Ectodermal cell (in vitro differentiated cells): ENCODE measurements around the gene ZNF407.
"Not testable (repeated sequence)": the region's sequence is repeated elsewhere in the genome, so short reads cannot be mapped to it uniquely, and the experiment has no call there.

Experiments
- H3K27ac ChIP-seq: 2 replicates; pipeline ENCODE4 v1.7.0; 2013; ENCODE audit warnings: mild to moderate bottlenecking, low read depth, low read length; ENCODE audit not compliant: insufficient read depth, poor library complexity, severe bottlenecking
- H3K27me3 ChIP-seq: 2 replicates; pipeline ENCODE4 v1.7.0; 2013; ENCODE audit warnings: mild to moderate bottlenecking, low read length; ENCODE audit not compliant: insufficient read depth, control insufficient read depth, poor library complexity, severe bottlenecking
- H3K36me3 ChIP-seq: one replicate; pipeline ENCODE4 v1.7.0; 2013; ENCODE audit warnings: low read length; ENCODE audit not compliant: control insufficient read depth, insufficient read depth
- H3K4me1 ChIP-seq: one replicate; pipeline ENCODE4 v1.7.0; 2013; ENCODE audit warnings: low read length; ENCODE audit not compliant: control insufficient read depth, insufficient read depth
- H3K4me3 ChIP-seq: 2 replicates; pipeline ENCODE4 v1.7.0; 2013; ENCODE audit warnings: low read depth, low read length, control low read depth; ENCODE audit not compliant: insufficient read depth
- H3K9me3 ChIP-seq: 2 replicates; pipeline ENCODE4 v1.7.0; 2013; ENCODE audit warnings: mild to moderate bottlenecking, low read length, moderate library complexity; ENCODE audit not compliant: control insufficient read depth
- WGBS, 2 experiments: methylation state at CpG; one replicate each; pipeline ENCODE4 v1.1.7; 2013; ENCODE audit warnings: missing lambda C conversion rate in 2 of 2; 5-methylcytosine and 5-hydroxymethylcytosine counted together

The ZNF407 gene

GRCh38 chr18:75087119-75088020 is 489.7 kb downstream of the ZNF407 start:
- no peaks in the 10 kb centered on the region for H3K27me3 ChIP-seq
- WGBS, 2 experiments = 96% methylated on average over 43 of the region's 43 CpGs
- no peak overlapping the region for H3K27ac ChIP-seq
- no peaks in the 10 kb centered on the region for H3K9me3 ChIP-seq
- no peaks in the 10 kb centered on the region for H3K36me3 ChIP-seq
- no peak overlapping the region for H3K4me3 ChIP-seq
- no peaks in the 10 kb centered on the region for H3K4me1 ChIP-seq

GRCh38 chr18:75088021-75088506 is 490.4 kb downstream of the ZNF407 start:
- Histone ChIP-seq H3K4me3 (no peak overlapping the region), H3K27ac (no peak overlapping the region), H3K9me3 (no peaks in the 10 kb centered on the region), H3K4me1 (no peaks in the 10 kb centered on the region), H3K27me3 (no peaks in the 10 kb centered on the region), H3K36me3 (no peaks in the 10 kb centered on the region)
- WGBS, 2 experiments = 89 to 97% methylated on average over 5 to 6 of the region's 8 CpGs

- 94 to 96% methylated on average over 20 of the region's 20 CpGs for WGBS, 2 experiments
- H3K27me3 ChIP-seq = no peaks in the 10 kb centered on the region
- H3K4me1 ChIP-seq = no peaks in the 10 kb centered on the region
- no peaks in the 10 kb centered on the region for H3K36me3 ChIP-seq
- H3K9me3 ChIP-seq = no peaks in the 10 kb centered on the region
- no peak overlapping the region for H3K27ac ChIP-seq
- H3K4me3 ChIP-seq = no peak overlapping the region
Observed at GRCh38 chr18:75088622-75089211, 491.0 kb downstream of the ZNF407 start.

GRCh38 chr18:75089748-75090327 is 492.2 kb downstream of the ZNF407 start:
- Histone ChIP-seq H3K4me1 (no peaks in the 10 kb centered on the region), H3K36me3 (no peaks in the 10 kb centered on the region), H3K9me3 (no peaks in the 10 kb centered on the region), H3K27me3 (no peaks in the 10 kb centered on the region), H3K4me3 (no peak overlapping the region), H3K27ac (no peak overlapping the region)
- WGBS, 2 experiments = 92% methylated on average over 31 of the region's 31 CpGs

- no peaks in the 10 kb centered on the region for H3K4me1 ChIP-seq
- H3K27me3 ChIP-seq = no peaks in the 10 kb centered on the region
- H3K4me3 ChIP-seq = no peak overlapping the region
- H3K27ac ChIP-seq = no peak overlapping the region
- H3K36me3 ChIP-seq = no peaks in the 10 kb centered on the region
- 92 to 93% methylated on average over 22 of the region's 22 CpGs for WGBS, 2 experiments
- no peaks in the 10 kb centered on the region for H3K9me3 ChIP-seq
Observed at GRCh38 chr18:75090336-75090735, 492.7 kb downstream of the ZNF407 start.

GRCh38 chr18:75097491-75098225 is 500.0 kb downstream of the ZNF407 start:
- WGBS, 2 experiments = 93 to 95% methylated on average over 6 of the region's 6 CpGs
- no peaks in the 10 kb centered on the region for H3K4me1 ChIP-seq

GRCh38 chr18:75100832-75101630 is 503.4 kb downstream of the ZNF407 start:
- H3K4me1 ChIP-seq = no peaks in the 10 kb centered on the region
- no peak overlapping the region for H3K4me3 ChIP-seq
- no peaks in the 10 kb centered on the region for H3K9me3 ChIP-seq
- 93 to 94% methylated on average over 3 of the region's 3 CpGs for WGBS, 2 experiments
- H3K27ac ChIP-seq = no peak overlapping the region
- H3K27me3 ChIP-seq = no peaks in the 10 kb centered on the region
- no peaks in the 10 kb centered on the region for H3K36me3 ChIP-seq

More at GRCh38 chr18:75097491-75098225, 500.0 kb downstream of the ZNF407 start:
- Histone ChIP-seq H3K27me3 (no peaks in the 10 kb centered on the region), H3K36me3 (no peaks in the 10 kb centered on the region), H3K4me3 (no peak overlapping the region), H3K27ac (no peak overlapping the region), H3K9me3 (no peaks in the 10 kb centered on the region)

- H3K4me1 ChIP-seq = no peaks in the 10 kb centered on the region
- 87 to 91% methylated on average over 3 of the region's 3 CpGs for WGBS, 2 experiments
- H3K9me3 ChIP-seq = no peaks in the 10 kb centered on the region
- H3K27me3 ChIP-seq = no peaks in the 10 kb centered on the region
- no peak overlapping the region for H3K4me3 ChIP-seq
- H3K27ac ChIP-seq = no peak overlapping the region
- no peaks in the 10 kb centered on the region for H3K36me3 ChIP-seq
Observed at GRCh38 chr18:75101916-75102315, 504.2 kb downstream of the ZNF407 start.

GRCh38 chr18:75104029-75104428 is 506.4 kb downstream of the ZNF407 start:
- WGBS, 2 experiments = 86 to 91% methylated on average over 6 of the region's 6 CpGs
- H3K27ac ChIP-seq, H3K4me3 ChIP-seq, H3K27me3 ChIP-seq, H3K36me3 ChIP-seq, H3K9me3 ChIP-seq, H3K4me1 ChIP-seq: not testable (repeated sequence)
